ENCODE data around the gene CCDC54.

GRCh38 chr3:107411056-107411455, 33.8 kb downstream of the CCDC54 start:
- TF ChIP-seq, protein P1, sequence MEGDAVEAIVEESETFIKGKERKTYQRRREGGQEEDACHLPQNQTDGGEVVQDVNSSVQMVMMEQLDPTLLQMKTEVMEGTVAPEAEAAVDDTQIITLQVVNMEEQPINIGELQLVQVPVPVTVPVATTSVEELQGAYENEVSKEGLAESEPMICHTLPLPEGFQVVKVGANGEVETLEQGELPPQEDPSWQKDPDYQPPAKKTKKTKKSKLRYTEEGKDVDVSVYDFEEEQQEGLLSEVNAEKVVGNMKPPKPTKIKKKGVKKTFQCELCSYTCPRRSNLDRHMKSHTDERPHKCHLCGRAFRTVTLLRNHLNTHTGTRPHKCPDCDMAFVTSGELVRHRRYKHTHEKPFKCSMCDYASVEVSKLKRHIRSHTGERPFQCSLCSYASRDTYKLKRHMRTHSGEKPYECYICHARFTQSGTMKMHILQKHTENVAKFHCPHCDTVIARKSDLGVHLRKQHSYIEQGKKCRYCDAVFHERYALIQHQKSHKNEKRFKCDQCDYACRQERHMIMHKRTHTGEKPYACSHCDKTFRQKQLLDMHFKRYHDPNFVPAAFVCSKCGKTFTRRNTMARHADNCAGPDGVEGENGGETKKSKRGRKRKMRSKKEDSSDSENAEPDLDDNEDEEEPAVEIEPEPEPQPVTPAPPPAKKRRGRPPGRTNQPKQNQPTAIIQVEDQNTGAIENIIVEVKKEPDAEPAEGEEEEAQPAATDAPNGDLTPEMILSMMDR (IDR thresholded peaks at IDR 0.05) = no peak
- TF ChIP-seq POLR2AphosphoS5 (IDR thresholded peaks at IDR 0.05; ENCODE audit: insufficient read depth in 1 of 2, low read depth in 1 of 2) = no peak
